HepG2 (cell line): Measurements from ENCODE around the gene TMTC1. TPM values are rescaled to one million over a fixed set of nuclear protein-coding genes. Genes with fewer than 3 reads are reported as not detected.

Experiments used
- ATAC-seq: fragments of 200-7000 bp; cut with Tn5 transposase; 3 replicates; pipeline ENCODE4 v1.9.1; 2020; ENCODE audit warnings: mild to moderate bottlenecking, moderate library complexity
- BruUV-seq: library from RNA; stranded (reverse); fragments of 400-500 nt; replicated peaks from 2 replicates; lab custom pipeline; 2021; lab: Mats Ljungman, UMichigan
- CTCF ChIA-PET: fragments of 300-600 bp; formaldehyde crosslinking; extraction: SDS; loops from one replicate; lab custom pipeline; 2021; ENCODE audit warnings: low total read pairs, inconsistent platforms, low intra/inter-chr PET ratio; lab: Yijun Ruan, JAX
- POLR2A ChIA-PET: fragments of 350-600 bp; sonication (Branson Sonifier 250); formaldehyde crosslinking; loops from one replicate; lab custom pipeline; 2020; ENCODE audit warnings: antibody characterized with exemption, inconsistent platforms; lab: Yijun Ruan, JAX
- DNase-seq: peaks from one replicate; pipeline ENCODE4 v3.0.0-alpha.2; 2015; ENCODE audit warnings: low spot score
- FAIRE-seq: peaks from 3 replicates; lab custom pipeline; 2011; peaks lifted over from hg19 to GRCh38; lab: Jason Lieb, UNC
- H2AFZ ChIP-seq: one replicate; pipeline ENCODE4 v1.6.1; 2011; ENCODE audit warnings: low read length, inconsistent platforms
- H3K27ac ChIP-seq: fragments of 300-600 bp; 3 replicates; pipeline ENCODE4 v1.8.0; 2011; ENCODE audit warnings: mixed run types, mild to moderate bottlenecking, mixed read lengths, low read length, inconsistent platforms; ENCODE audit not compliant: insufficient read depth; ENCODE audit errors: extremely low read length
- H3K27me3 ChIP-seq, 2 experiments: fragments of 200-600 bp in 1 of 2; 2 replicates in 1 of 2; 3 replicates in 1 of 2; pipeline versions ENCODE4 v1.6.0 to v1.8.0; 2011; ENCODE audit warnings: low read length in 2 of 2, mild to moderate bottlenecking in 2 of 2, moderate library complexity in 2 of 2, inconsistent platforms in 1 of 2; ENCODE audit not compliant: insufficient read depth in 2 of 2, control insufficient read depth in 1 of 2
- H3K36me3 ChIP-seq, 2 experiments: fragments of 200-600 bp in 1 of 2; replicated peaks in 1 of 2; 2 replicates in 1 of 2; 3 replicates in 1 of 2; pipeline versions ENCODE4 v1.5.1 to v1.8.0; 2011; ENCODE audit warnings: low read length in 2 of 2, inconsistent platforms in 1 of 2; ENCODE audit not compliant: insufficient read depth in 2 of 2, control insufficient read depth in 1 of 2
- H3K4me1 ChIP-seq: 2 replicates; pipeline ENCODE4 v1.5.1; 2012; ENCODE audit warnings: low read length, inconsistent platforms; ENCODE audit not compliant: insufficient read depth
- H3K4me2 ChIP-seq: 2 replicates; pipeline ENCODE4 v1.6.0; 2011; ENCODE audit warnings: low read depth, low read length, inconsistent platforms
- H3K4me3 ChIP-seq, 3 experiments: fragments of 200-600 bp in 1 of 3; sonication (generic), shearing (Covaris generic) in 1 of 3; replicated peaks in 1 of 3; 2 replicates each; pipeline ENCODE4 v1.5.1; 2011 to 2016; ENCODE audit warnings: low read length in 3 of 3, inconsistent platforms in 2 of 3, low read depth in 2 of 3, mild to moderate bottlenecking in 2 of 3, control low read depth in 1 of 3, mixed read lengths in 1 of 3; ENCODE audit not compliant: insufficient read depth in 1 of 3
- H3K79me2 ChIP-seq: one replicate; pipeline ENCODE4 v1.6.1; 2011; ENCODE audit warnings: low read length, inconsistent platforms; ENCODE audit not compliant: insufficient read depth
- H3K9ac ChIP-seq: 2 replicates; pipeline ENCODE4 v1.6.0; 2011; ENCODE audit warnings: mild to moderate bottlenecking, low read depth, low read length, inconsistent platforms; ENCODE audit not compliant: insufficient read depth
- H3K9me3 ChIP-seq: 2 replicates; pipeline ENCODE4 v1.5.1; 2012; ENCODE audit warnings: mild to moderate bottlenecking, low read length
- H4K20me1 ChIP-seq: 2 replicates; pipeline ENCODE4 v1.6.0; 2011; ENCODE audit warnings: inconsistent platforms, mild to moderate bottlenecking, low read length, moderate library complexity; ENCODE audit not compliant: insufficient read depth
- BRCA1 ChIP-seq: sonication (generic); formaldehyde crosslinking; IDR thresholded peaks from 2 replicates; pipeline ENCODE4 v1.4.0; 2020; ENCODE audit warnings: missing genetic modification reagents
- CBFB ChIP-seq: sonication (generic); formaldehyde crosslinking; IDR thresholded peaks from 2 replicates; pipeline ENCODE4 v1.4.0; 2020; ENCODE audit warnings: missing genetic modification reagents
- GTF3A ChIP-seq: sonication (generic); formaldehyde crosslinking; conservative IDR thresholded peaks from 2 replicates; pipeline ENCODE4 v1.4.0; 2020; ENCODE audit warnings: mild to moderate bottlenecking, missing genetic modification reagents
- HOXA5 ChIP-seq: sonication (generic); formaldehyde crosslinking; IDR thresholded peaks from 2 replicates; pipeline ENCODE4 v1.4.0; 2020; ENCODE audit warnings: missing genetic modification reagents
- JDP2 ChIP-seq: sonication (generic); formaldehyde crosslinking; IDR thresholded peaks from 2 replicates; pipeline ENCODE4 v1.8.1; 2022; ENCODE audit warnings: missing genetic modification reagents, borderline replicate concordance
- KLF13 ChIP-seq: sonication (generic); formaldehyde crosslinking; IDR thresholded peaks from 2 replicates; pipeline ENCODE4 v1.4.0; 2020; ENCODE audit warnings: mild to moderate bottlenecking, missing genetic modification reagents
- MBNL3 ChIP-seq: fragments of 250-450 bp; sonication (Bioruptor Pico); conservative IDR thresholded peaks from 2 replicates; pipeline ENCODE4 v1.8.0; 2022; ENCODE audit warnings: mild to moderate bottlenecking, inconsistent platforms
- NR1H2 ChIP-seq: sonication (generic); formaldehyde crosslinking; IDR thresholded peaks from 2 replicates; pipeline ENCODE4 v1.8.1; 2022; ENCODE audit warnings: low read depth, missing genetic modification reagents, borderline replicate concordance
- SIN3B ChIP-seq: fragments of 150-350 bp; IDR thresholded peaks from 2 replicates; pipeline ENCODE4 v1.6.1; 2014; ENCODE audit warnings: low read length
- SRY ChIP-seq: sonication (generic); formaldehyde crosslinking; IDR thresholded peaks from 2 replicates; pipeline ENCODE4 v1.8.0; 2022; ENCODE audit warnings: mild to moderate bottlenecking, missing genetic modification reagents
- ZNF235 ChIP-seq: sonication (generic); formaldehyde crosslinking; IDR thresholded peaks from 2 replicates; pipeline ENCODE4 v1.8.1; 2023; ENCODE audit warnings: mild to moderate bottlenecking, missing genetic modification reagents, borderline replicate concordance
- ZNF333 ChIP-seq: sonication (generic); formaldehyde crosslinking; IDR thresholded peaks from 2 replicates; pipeline ENCODE4 v1.4.0; 2020; ENCODE audit warnings: mild to moderate bottlenecking, missing genetic modification reagents, borderline replicate concordance
- ZSCAN29 ChIP-seq: sonication (generic); formaldehyde crosslinking; conservative IDR thresholded peaks from 2 replicates; pipeline ENCODE4 v1.4.0; 2020; ENCODE audit warnings: mild to moderate bottlenecking, missing genetic modification reagents
- WGBS: methylation state at CpG from one replicate; pipeline ENCODE4 v1.1.6; 2017; ENCODE audit warnings: low lambda C conversion rate; 5-methylcytosine and 5-hydroxymethylcytosine counted together
- in situ Hi-C: cut with HindIII; loops from 2 replicates; pipeline ENCODE4 v1.10.0; 2017; ENCODE audit warnings: low pct_unique_long_range_greater_than_20kb; ENCODE audit not compliant: extremely low pct_ligation_motif_present
- intact Hi-C: fragments of 100-400 bp; cut with micrococcal nuclease; formaldehyde crosslinking; loops from one replicate; pipeline ENCODE4 v1.10.0; 2022; ENCODE audit not compliant: unreplicated experiment
- polyA plus RNA-seq, 8 experiments: library from polyadenylated mRNA; depleted of rRNA in 3 of 8; stranded (reverse) in 7 of 8; unstranded in 1 of 8; fragments of >200 nt; fragmentation: Illumina TruSeq in 4 of 8; extraction: Trizol in 4 of 8; gene quantifications; 2 replicates each; pipeline versions ENCODE4 v1.2.1 to v1.2.3, GENCODE V29; 2011 to 2016; ENCODE audit warnings: low read depth in 4 of 8, missing spikeins in 1 of 8, mixed read lengths in 1 of 8; ENCODE audit not compliant: insufficient read depth in 1 of 8
- total RNA-seq, 5 experiments: library from RNA; depleted of rRNA; stranded (reverse); fragments of >200 nt; fragmentation: Illumina TruSeq; extraction: Trizol; gene quantifications; 2 replicates each; pipeline ENCODE4 v1.2.3, GENCODE V29; 2016; ENCODE audit warnings: low read depth in 1 of 5

TMTC1 gene
- total and polyA plus RNA-seq, 2 of the 13 experiments (the other 11 are each of a cell fraction or from before 2014, with no cell fraction given) = 0.69 to 1.8 TPM

DNA sequence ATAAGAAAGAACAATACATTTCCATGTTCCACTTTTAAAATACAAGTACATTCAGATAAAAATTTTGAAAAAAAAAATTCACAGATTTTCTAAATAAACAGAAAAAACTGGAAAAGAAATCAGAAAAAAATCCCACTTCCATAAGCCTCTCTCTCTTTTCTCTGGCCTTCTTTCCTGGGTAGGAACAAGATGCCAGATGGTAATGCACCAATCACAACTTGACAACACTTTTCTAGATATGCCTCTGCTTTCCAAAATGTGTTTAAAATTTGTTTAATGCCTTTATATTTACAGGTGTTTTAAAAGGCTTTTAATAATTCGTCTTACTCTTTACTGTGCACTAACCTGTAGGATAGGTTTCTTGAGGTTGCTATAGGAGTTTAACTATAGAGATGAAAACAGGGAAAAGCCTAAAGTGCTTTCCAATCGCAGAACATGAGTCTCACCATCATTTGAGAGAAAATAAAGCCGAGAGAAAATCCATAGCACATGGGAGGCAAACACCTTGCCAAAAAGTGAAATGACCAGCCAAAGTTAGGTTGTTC lies 74.2 kb downstream of the TMTC1 start:
- TF ChIP-seq NR1H2 (CRISPR knock-in tag) = no peak
- TF ChIP-seq SIN3B = no peak
- no peak for TF ChIP-seq GTF3A (CRISPR knock-in tag)
- TF ChIP-seq BRCA1 = no peak
- TF ChIP-seq, all 625 proteins: peak for 0
- H3K36me3 ChIP-seq = no peaks in the 10 kb centered on the region
- no TSS peak for BruUV-seq
- H4K20me1 ChIP-seq = no peaks in the 10 kb centered on the region
- DNase-seq (no peak), ATAC-seq (no peak), FAIRE-seq (no peak)
- no peaks in the 10 kb centered on the region for H3K4me1 ChIP-seq
- in situ Hi-C loops = no loop called here
- POLR2A ChIA-PET = no interaction called here
- no peak overlapping the region for H3K4me2 ChIP-seq
- intact Hi-C loops = no loop called here
- CTCF ChIA-PET = no interaction called here
- H3K27ac ChIP-seq = no peak overlapping the region
- H3K27me3 ChIP-seq = no peaks in the 10 kb centered on the region
- WGBS = 2% methylated on average over 3 of the region's 3 CpGs
- H2AFZ ChIP-seq = no peak overlapping the region
- no peaks in the 10 kb centered on the region for H3K9me3 ChIP-seq
- H3K9ac ChIP-seq = no peak overlapping the region
- no peaks in the 10 kb centered on the region for H3K79me2 ChIP-seq
- H3K4me3 ChIP-seq = no peak overlapping the region

DNA sequence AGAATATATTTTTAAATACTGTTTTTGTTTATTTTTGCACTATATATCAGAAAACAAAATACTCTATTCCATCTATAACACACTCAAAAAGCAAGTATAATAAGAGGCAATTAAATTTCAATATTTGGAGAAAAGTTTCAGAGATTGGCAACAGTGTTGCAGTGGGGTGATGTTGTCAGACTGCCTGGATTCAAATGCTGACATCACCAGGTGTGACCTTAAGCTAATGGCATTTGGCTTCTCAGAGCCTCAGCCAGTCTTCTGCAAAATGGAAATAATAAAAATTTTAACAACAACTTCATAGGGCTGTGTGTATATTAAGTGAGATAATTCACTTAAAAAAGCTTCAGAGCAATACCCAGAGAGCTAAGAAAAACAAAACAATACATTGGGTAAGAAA lies 74.7 kb downstream of the TMTC1 start:
- ChIA-PET CTCF (no interaction called here), POLR2A (no interaction called here)
- Histone ChIP-seq H2AFZ (no peak overlapping the region), H3K27me3 (no peaks in the 10 kb centered on the region), H4K20me1 (no peaks in the 10 kb centered on the region), H3K4me1 (no peaks in the 10 kb centered on the region), H3K79me2 (no peaks in the 10 kb centered on the region), H3K4me3 (no peak overlapping the region), H3K36me3 (no peaks in the 10 kb centered on the region), H3K27ac (no peak overlapping the region), H3K9me3 (no peaks in the 10 kb centered on the region), H3K9ac (no peak overlapping the region), H3K4me2 (no peak overlapping the region)
- FAIRE-seq = no peak
- TF ChIP-seq ZSCAN29 (CRISPR knock-in tag) = no peak
- TF ChIP-seq HOXA5 (CRISPR knock-in tag) = no peak
- TF ChIP-seq JDP2 (CRISPR knock-in tag) = no peak
- TF ChIP-seq ZNF333 (CRISPR knock-in tag) = no peak
- TF ChIP-seq KLF13 (CRISPR knock-in tag) = no peak
- TF ChIP-seq SRY = no peak
- TF ChIP-seq MBNL3 (CRISPR knock-in tag) = no peak
- no peak for TF ChIP-seq CBFB (CRISPR knock-in tag)
- TF ChIP-seq ZNF235 (CRISPR knock-in tag) = no peak
- BruUV-seq = no TSS peak
- intact Hi-C loops (no loop called here), in situ Hi-C loops (no loop called here)
- no peak for DNase-seq
- ATAC-seq = no peak
